GM12878 (cell line): ENCODE results near the gene POLD2. TPM values are rescaled to one million over a fixed set of nuclear protein-coding genes. Genes with fewer than 3 reads are reported as not detected.

Source experiments
- ATAC-seq: fragments of 200-7000 bp; cut with Tn5 transposase; 3 replicates; pipeline ENCODE4 v1.9.1; 2020; ENCODE audit warnings: mild to moderate bottlenecking, moderate library complexity
- BruUV-seq: library from RNA; stranded (reverse); fragments of 400-500 nt; replicated peaks from 2 replicates; lab custom pipeline; 2021; lab: Mats Ljungman, UMichigan
- CTCF ChIA-PET: fragments of 300-600 bp; sonication (Branson Sonifier 250); formaldehyde crosslinking; extraction: SDS; loops from one replicate; lab custom pipeline; 2021; ENCODE audit warnings: inconsistent platforms; lab: Yijun Ruan, JAX
- POLR2A ChIA-PET: fragments of 350-600 bp; formaldehyde crosslinking; extraction: SDS; loops from one replicate; lab custom pipeline; 2021; ENCODE audit warnings: inconsistent platforms; lab: Charles Lee
- RAD21 ChIA-PET: fragments of 300-600 bp; sonication (Branson Sonifier 250); formaldehyde crosslinking; loops from one replicate; lab custom pipeline; 2023; ENCODE audit warnings: antibody characterized with exemption; ENCODE audit not compliant: unreplicated experiment; lab: Charles Lee
- SMC1A ChIA-PET: fragments of 300-600 bp; sonication (Branson Sonifier 250); formaldehyde crosslinking; loops from one replicate; lab custom pipeline; 2023; ENCODE audit not compliant: unreplicated experiment, uncharacterized antibody; lab: Charles Lee
- DNase-seq: peaks from one replicate; pipeline ENCODE4 v3.0.0-alpha.2; 2011; ENCODE audit warnings: low read depth, low spot score
- FAIRE-seq: peaks from 3 replicates; lab custom pipeline; 2011; peaks lifted over from hg19 to GRCh38; lab: Jason Lieb, UNC
- H2AFZ ChIP-seq: 2 replicates; pipeline ENCODE4 v1.6.0; 2011; ENCODE audit warnings: low read depth, low read length, control low read depth; ENCODE audit not compliant: control insufficient read depth
- H3K27ac ChIP-seq: 2 replicates; pipeline ENCODE4 v1.5.1; 2011; ENCODE audit warnings: control low read depth; ENCODE audit not compliant: control insufficient read depth, insufficient read depth
- H3K27me3 ChIP-seq, 2 experiments: replicated peaks in 1 of 2; 2 replicates each; pipeline versions ENCODE4 v1.6.0 to v1.6.1; 2011; ENCODE audit warnings: low read length in 1 of 2; ENCODE audit not compliant: control insufficient read depth in 2 of 2, insufficient read depth in 2 of 2
- H3K36me3 ChIP-seq, 2 experiments: 2 replicates each; pipeline ENCODE4 v1.5.1; 2011; ENCODE audit warnings: low read length in 1 of 2; ENCODE audit not compliant: control insufficient read depth in 2 of 2, insufficient read depth in 2 of 2
- H3K4me1 ChIP-seq: 2 replicates; pipeline ENCODE4 v1.6.1; 2011; ENCODE audit warnings: mild to moderate bottlenecking, low read length, moderate library complexity, mixed read lengths; ENCODE audit not compliant: control insufficient read depth, insufficient read depth
- H3K4me2 ChIP-seq: 2 replicates; pipeline ENCODE4 v1.6.0; 2011; ENCODE audit warnings: control low read depth; ENCODE audit not compliant: control insufficient read depth, insufficient read depth
- H3K4me3 ChIP-seq: fragments of 200-600 bp; sonication (generic); 2 replicates; pipeline ENCODE4 v1.5.1; 2016
- H3K79me2 ChIP-seq: 2 replicates; pipeline ENCODE4 v1.6.0; 2011; ENCODE audit warnings: low read length; ENCODE audit not compliant: control insufficient read depth, insufficient read depth
- H3K9ac ChIP-seq: 2 replicates; pipeline ENCODE4 v1.8.0; 2011; ENCODE audit warnings: low read length, control low read depth, mixed read lengths; ENCODE audit not compliant: control insufficient read depth, insufficient read depth
- H3K9me3 ChIP-seq: replicated peaks from 3 replicates; pipeline ENCODE4 v1.5.1; 2011; ENCODE audit warnings: mild to moderate bottlenecking, low read length; ENCODE audit not compliant: control insufficient read depth, insufficient read depth
- H4K20me1 ChIP-seq: 2 replicates; pipeline ENCODE4 v1.6.0; 2011; ENCODE audit not compliant: control insufficient read depth, insufficient read depth
- BCL11A ChIP-seq: IDR thresholded peaks from 2 replicates; pipeline ENCODE4 v1.6.1; 2011; ENCODE audit warnings: low read depth, low read length
- WGBS: methylation state at CpG from one replicate; pipeline ENCODE4 v1.1.6; 2016; ENCODE audit warnings: low lambda C conversion rate; ENCODE audit not compliant: insufficient replicate concordance, insufficient coverage; ENCODE audit errors: missing lambda C conversion rate; 5-methylcytosine and 5-hydroxymethylcytosine counted together
- in situ Hi-C: fragments of 300-500 bp; cut with MboI; formaldehyde crosslinking; loops from 9 replicates; pipeline ENCODE4 v1.14.3; 2018; ENCODE audit warnings: mixed read lengths
- intact Hi-C: fragments of 100-400 bp; cut with micrococcal nuclease; formaldehyde crosslinking; loops from one replicate; pipeline ENCODE4 v1.14.2; 2022; ENCODE audit not compliant: unreplicated experiment
- polyA plus RNA-seq, 11 experiments: library from polyadenylated mRNA; depleted of rRNA in 4 of 11; unstranded in 6 of 11; stranded (reverse) in 5 of 11; fragments of >200 nt; fragmentation: Nextera tagmentation in 4 of 11; fragmentation: Illumina TruSeq in 1 of 11; extraction: Ambion mirVana in 4 of 11; extraction: Trizol in 1 of 11; gene quantifications; 1 replicate in 1 of 11; 2 replicates in 10 of 11; pipeline versions ENCODE4 v1.2.1 to v1.2.3, GENCODE V29; 2011 to 2016; ENCODE audit warnings: inconsistent platforms in 2 of 11, missing spikeins in 2 of 11, low read depth in 1 of 11
- total RNA-seq, 4 experiments: library from RNA; depleted of rRNA in 3 of 4; stranded (reverse); fragments of >200 nt in 3 of 4; fragmentation: Illumina TruSeq in 1 of 4; extraction: Trizol in 1 of 4; gene quantifications; 2 replicates each; pipeline versions ENCODE4 v1.2.1 to v1.2.3, GENCODE V29; 2013 to 2021
- TF ChIP-seq, protein P1 (sequence below): fragments of 450-650 bp; IDR thresholded peaks from 2 replicates; pipeline ENCODE4 v1.6.1; 2017; ENCODE audit warnings: antibody characterized with exemption, mild to moderate bottlenecking, moderate library complexity

POLD2 gene
- total and polyA plus RNA-seq, 10 of the 15 experiments (the other 5 are each of a cell fraction or from before 2014, with no cell fraction given) = 19.1 to 287 (median 169) TPM

DNA sequence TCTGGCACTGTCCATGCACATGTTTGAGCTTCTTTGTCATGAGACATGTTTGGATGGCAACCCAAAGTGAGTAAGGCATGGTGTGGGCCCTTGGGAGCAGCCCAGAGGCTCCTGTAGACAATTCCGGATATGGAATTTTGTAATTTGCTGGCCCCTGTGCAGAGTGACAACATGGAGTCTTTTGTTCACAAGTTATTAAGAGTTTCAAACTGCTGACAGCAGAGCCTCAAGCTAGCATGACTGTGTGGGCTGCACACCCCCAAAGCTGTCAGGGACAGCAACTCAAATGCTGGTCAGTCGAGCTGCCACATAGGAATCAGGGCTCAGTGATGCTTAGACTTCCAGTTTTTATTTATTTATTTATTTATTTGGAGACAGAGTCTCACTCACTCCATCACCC is 24.8 kb upstream of the POLD2 start:
- DNase-seq (no peak), FAIRE-seq (no peak), ATAC-seq (no peak)
- Histone ChIP-seq H3K9me3 (no peaks in the 10 kb centered on the region), H4K20me1 (no peaks in the 10 kb centered on the region), H3K79me2 (no peaks in the 10 kb centered on the region), H2AFZ (no peak overlapping the region), H3K27me3 (no peaks in the 10 kb centered on the region), H3K4me3 (no peak overlapping the region), H3K36me3 (no peaks in the 10 kb centered on the region), H3K9ac (no peak overlapping the region), H3K27ac (no peak overlapping the region), H3K4me2 (no peak overlapping the region), H3K4me1 (peaks cover 5% of the 10 kb centered on the region)
- CTCF ChIA-PET = no interaction called here
- POLR2A ChIA-PET = no interaction called here
- BruUV-seq = no TSS peak
- SMC1A ChIA-PET = no interaction called here
- intact Hi-C loops = no loop called here
- in situ Hi-C loops = no loop called here
- RAD21 ChIA-PET = no interaction called here
- 14% methylated on average over 2 of the region's 2 CpGs for WGBS
- TF ChIP-seq, protein P1, sequence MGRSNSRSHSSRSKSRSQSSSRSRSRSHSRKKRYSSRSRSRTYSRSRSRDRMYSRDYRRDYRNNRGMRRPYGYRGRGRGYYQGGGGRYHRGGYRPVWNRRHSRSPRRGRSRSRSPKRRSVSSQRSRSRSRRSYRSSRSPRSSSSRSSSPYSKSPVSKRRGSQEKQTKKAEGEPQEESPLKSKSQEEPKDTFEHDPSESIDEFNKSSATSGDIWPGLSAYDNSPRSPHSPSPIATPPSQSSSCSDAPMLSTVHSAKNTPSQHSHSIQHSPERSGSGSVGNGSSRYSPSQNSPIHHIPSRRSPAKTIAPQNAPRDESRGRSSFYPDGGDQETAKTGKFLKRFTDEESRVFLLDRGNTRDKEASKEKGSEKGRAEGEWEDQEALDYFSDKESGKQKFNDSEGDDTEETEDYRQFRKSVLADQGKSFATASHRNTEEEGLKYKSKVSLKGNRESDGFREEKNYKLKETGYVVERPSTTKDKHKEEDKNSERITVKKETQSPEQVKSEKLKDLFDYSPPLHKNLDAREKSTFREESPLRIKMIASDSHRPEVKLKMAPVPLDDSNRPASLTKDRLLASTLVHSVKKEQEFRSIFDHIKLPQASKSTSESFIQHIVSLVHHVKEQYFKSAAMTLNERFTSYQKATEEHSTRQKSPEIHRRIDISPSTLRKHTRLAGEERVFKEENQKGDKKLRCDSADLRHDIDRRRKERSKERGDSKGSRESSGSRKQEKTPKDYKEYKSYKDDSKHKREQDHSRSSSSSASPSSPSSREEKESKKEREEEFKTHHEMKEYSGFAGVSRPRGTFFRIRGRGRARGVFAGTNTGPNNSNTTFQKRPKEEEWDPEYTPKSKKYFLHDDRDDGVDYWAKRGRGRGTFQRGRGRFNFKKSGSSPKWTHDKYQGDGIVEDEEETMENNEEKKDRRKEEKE = no peak
- TF ChIP-seq BCL11A = no peak
